HG02981 (cell line): Measurements from ENCODE around the gene HDAC11.
A peak's percentile ranks its signal among the peaks of the same experiment; 100 is the strongest.
"Not testable (repeated sequence)": the region's sequence is repeated elsewhere in the genome, so short reads cannot be mapped to it uniquely, and the experiment has no call there.

ENCODE experiments used
- ATAC-seq: cut with Tn5 transposase; IDR thresholded peaks from one replicate; pipeline ENCODE4 v1.9.1; 2021; ENCODE audit warnings: mild to moderate bottlenecking, moderate library complexity; ENCODE audit not compliant: unreplicated experiment

Gene HDAC11

GRCh38 chr3:13479582-13480339 lies at the start of gene HDAC11:
Gene HDAC11 (plus strand): TSS chr3:13480306. CDS start chr3:13480348, 42 bp downstream.
- ATAC-seq: peak; percentile 98

GRCh38 chr3:13430411-13430875 lies 49.7 kb upstream of the HDAC11 start:
- ATAC-seq: not testable (repeated sequence)

- no peak for ATAC-seq
Observed at GRCh38 chr3:13432093-13432492, 48.0 kb upstream of the HDAC11 start.

- no peak for ATAC-seq
Observed at GRCh38 chr3:13433912-13434311, 46.2 kb upstream of the HDAC11 start.

- not testable (repeated sequence) for ATAC-seq
Observed at GRCh38 chr3:13436213-13436612, 43.9 kb upstream of the HDAC11 start.

- no peak for ATAC-seq
Observed at GRCh38 chr3:13440204-13440817, 39.8 kb upstream of the HDAC11 start.

- not testable (repeated sequence) for ATAC-seq
Observed at GRCh38 chr3:13442882-13443281, 37.2 kb upstream of the HDAC11 start.

- ATAC-seq: peak; percentile 10
Observed at GRCh38 chr3:13451301-13451673, 28.8 kb upstream of the HDAC11 start.

- ATAC-seq: peak; percentile 33
Observed at GRCh38 chr3:13452490-13453335, 27.4 kb upstream of the HDAC11 start.

GRCh38 chr3:13455644-13456043 lies 24.5 kb upstream of the HDAC11 start:
- no peak for ATAC-seq

- ATAC-seq: no peak
Observed at GRCh38 chr3:13457593-13457992, 22.5 kb upstream of the HDAC11 start.

GRCh38 chr3:13459605-13460340 lies 20.3 kb upstream of the HDAC11 start:
- no peak for ATAC-seq

GRCh38 chr3:13460341-13460736 lies 19.8 kb upstream of the HDAC11 start:
- no peak for ATAC-seq

GRCh38 chr3:13461169-13462124 lies 18.7 kb upstream of the HDAC11 start:
- ATAC-seq: no peak

GRCh38 chr3:13462125-13462629 lies 17.9 kb upstream of the HDAC11 start:
- ATAC-seq: no peak

- ATAC-seq: no peak
Observed at GRCh38 chr3:13462822-13463221, 17.3 kb upstream of the HDAC11 start.

GRCh38 chr3:13463618-13464400 lies 16.3 kb upstream of the HDAC11 start:
- ATAC-seq: no peak

GRCh38 chr3:13465236-13465873 lies 14.8 kb upstream of the HDAC11 start:
- ATAC-seq: no peak
